Ecto neural progenitor cell (in vitro differentiated cells): ENCODE measurements around the gene POLR2M.

Experiments used
- DNase-seq: peaks from one replicate; pipeline ENCODE4 v3.0.0-alpha.2; 2018; ENCODE audit warnings: low spot score

POLR2M gene

DNA sequence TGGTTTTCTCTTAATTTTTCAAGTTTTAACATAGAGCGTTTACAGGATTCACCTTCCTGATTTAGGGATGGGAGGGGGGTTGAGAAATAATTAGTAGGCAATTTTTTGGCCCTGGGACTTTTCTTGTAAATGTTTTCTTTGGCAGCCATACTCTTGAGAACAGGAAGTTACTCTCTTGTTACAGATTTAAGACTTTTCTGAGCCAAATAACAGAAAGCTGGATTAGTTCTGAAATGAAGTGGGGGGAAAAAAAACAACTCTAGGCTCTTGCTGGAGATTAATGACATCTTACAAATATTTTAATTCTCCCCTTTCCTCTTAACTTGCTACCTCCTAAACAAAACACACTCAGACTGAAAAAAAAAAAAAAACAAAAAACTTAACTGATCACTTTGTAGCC, 13.8 kb upstream of the POLR2M start:
- no peak for DNase-seq

GRCh38 chr15:57694279-57694678, 12.2 kb upstream of the POLR2M start:
- no peak for DNase-seq

GRCh38 chr15:57696146-57696545, 10.4 kb upstream of the POLR2M start:
- DNase-seq = no peak

GRCh38 chr15:57697588-57697987, 8.9 kb upstream of the POLR2M start:
- DNase-seq = no peak

DNA sequence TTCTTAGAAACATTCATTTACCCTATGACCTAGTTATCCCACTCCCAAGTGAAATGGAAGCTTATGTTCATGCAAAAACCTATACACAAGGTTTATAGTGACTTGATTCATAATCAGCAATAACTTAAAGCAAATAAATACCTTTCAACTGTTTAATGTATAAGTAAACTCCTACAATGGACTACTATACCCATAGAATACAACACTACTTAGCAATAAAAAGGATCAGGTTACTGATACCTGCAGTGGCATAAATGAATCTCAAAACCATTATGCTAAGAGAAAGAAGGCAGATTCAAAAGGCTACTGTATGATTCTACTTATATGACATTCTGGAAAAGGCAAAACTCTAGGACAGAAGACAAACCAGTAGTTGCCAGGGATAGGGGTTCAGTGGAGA, 8.3 kb upstream of the POLR2M start:
- no peak for DNase-seq

- no peak for DNase-seq
These were observed 7.5 kb upstream of the POLR2M start for GRCh38 chr15:57698991-57699390.

DNA sequence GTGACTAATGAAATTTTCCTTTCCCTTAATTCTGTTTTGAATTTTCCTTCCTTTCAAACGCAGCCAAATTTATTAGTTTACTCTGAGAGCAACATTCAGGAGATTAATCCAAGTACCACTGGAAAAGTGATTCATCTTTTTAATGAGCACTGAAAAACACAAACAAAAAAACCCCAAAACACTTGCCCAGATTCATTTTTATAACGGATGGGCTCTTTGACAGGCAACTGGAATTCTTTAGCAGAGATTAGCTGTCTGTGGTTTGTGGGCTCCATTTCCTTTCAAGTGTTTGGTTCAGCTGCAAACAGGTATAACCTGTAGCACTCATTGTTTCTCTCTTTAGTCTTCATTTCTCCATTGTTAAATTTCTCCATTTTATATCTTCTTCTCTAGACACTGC, 3.1 kb upstream of the POLR2M start:
- DNase-seq = no peak

DNA sequence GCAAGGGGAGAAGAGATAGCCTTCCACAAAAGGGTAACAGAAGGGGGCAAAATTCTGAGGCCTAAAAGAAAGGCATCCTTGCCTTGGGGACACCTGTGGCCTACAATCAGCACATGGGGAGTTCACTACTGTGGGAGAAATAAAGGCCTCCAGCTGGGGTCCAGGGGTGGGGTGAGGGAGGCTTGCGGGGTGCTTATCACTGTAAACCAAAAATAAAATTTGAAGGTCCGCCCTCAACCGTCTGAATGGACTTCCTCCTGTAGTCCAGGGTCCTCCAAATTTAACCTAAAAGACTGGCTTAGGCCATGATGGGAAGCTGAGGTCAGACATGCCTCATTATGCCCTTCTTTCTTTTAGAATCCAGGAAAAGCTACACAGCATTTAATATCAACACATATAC, 2.1 kb upstream of the POLR2M start:
- DNase-seq = no peak

GRCh38 chr15:57705746-57706404, 639 bp upstream of the POLR2M start:
- no peak for DNase-seq

GRCh38 chr15:57708047-57708446, 1.5 kb downstream of the POLR2M start:
- no peak for DNase-seq

- DNase-seq = no peak
These were observed 11.8 kb downstream of the POLR2M start for GRCh38 chr15:57718309-57718708.

DNA sequence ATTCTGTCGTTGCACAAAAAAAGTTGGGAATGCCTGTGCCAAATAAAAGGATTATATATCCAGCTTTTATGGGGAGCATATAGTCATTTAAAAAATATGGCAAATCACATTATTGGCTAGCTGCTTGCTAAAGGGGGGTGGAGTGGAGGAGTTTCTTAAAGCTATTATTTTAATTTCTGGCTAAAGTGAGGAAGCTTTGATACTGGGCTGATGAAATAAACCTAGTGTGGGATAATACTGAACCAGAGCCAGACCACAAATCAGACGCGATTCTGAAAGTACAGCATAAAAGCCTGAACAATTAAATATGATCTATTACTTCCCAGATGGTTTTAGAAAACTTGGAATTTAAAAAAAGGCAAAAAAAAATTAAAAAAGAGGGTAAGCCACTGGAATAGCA, 14.4 kb downstream of the POLR2M start:
- no peak for DNase-seq

DNA sequence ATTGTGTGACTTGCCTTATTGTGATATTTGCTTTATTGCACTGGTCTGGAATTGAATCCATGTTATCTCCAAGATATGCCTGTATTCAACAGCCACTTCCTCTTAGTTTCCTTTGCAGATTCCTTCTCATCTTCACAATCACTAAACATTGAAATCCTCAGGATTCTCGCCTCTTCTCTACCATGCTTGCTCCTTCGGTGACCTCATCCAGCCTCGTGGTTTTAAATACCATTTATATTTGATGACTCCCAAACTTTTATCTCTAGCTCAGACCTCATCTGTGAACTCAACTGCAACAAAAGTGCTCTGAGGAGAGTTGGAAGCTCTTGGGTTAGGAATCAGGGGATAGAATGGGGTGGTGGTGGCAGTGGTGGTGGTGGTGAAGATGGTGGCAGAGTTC, 19.9 kb downstream of the POLR2M start:
- no peak for DNase-seq

DNA sequence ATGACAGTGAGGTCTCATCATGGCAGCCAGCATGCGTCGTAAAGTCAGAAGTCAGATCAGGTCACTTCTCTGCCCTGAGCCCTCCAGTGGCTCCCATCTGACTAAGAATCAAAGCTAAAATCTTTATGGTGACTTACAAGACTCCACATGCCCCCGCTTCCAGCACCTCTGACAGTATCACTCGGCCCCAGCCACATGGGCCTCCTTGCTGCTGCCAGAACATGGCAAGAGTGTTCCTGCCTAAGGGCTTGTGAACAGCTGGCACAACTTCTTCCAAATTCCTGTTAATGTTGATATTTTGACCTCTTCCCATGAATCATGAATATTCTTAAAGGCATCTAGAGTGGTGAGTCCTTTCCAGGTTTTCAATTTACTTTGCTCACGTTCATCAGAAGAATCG, 20.5 kb downstream of the POLR2M start:
- no peak for DNase-seq

GRCh38 chr15:57728436-57728835, 21.9 kb downstream of the POLR2M start:
- DNase-seq = no peak

- DNase-seq = no peak
These were observed 24.4 kb downstream of the POLR2M start for GRCh38 chr15:57730876-57731275.

- no peak for DNase-seq
These were observed 25.1 kb downstream of the POLR2M start for GRCh38 chr15:57731530-57732103.

- DNase-seq = no peak
These were observed 26.2 kb downstream of the POLR2M start for GRCh38 chr15:57732526-57733331.

DNA sequence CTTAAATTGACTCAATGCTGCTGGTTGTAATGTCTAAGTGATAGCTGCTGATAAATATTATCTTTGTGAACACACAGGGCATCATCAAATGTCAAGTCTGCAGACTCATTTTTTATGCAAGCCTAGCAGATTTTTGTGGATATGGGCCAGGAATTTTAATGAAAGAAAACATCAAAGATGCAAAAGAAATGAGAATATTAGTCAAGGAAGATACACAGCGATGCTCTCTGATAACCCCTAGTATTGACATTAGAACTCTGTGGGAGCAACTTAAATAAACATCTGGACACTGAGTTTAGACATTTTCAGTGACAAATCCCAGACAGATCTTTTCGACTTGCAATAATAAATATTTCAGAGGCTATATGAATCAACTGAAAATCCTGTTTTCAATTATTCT, 28.3 kb downstream of the POLR2M start:
- no peak for DNase-seq

- no peak for DNase-seq
These were observed 28.9 kb downstream of the POLR2M start for GRCh38 chr15:57735431-57735830.

DNA sequence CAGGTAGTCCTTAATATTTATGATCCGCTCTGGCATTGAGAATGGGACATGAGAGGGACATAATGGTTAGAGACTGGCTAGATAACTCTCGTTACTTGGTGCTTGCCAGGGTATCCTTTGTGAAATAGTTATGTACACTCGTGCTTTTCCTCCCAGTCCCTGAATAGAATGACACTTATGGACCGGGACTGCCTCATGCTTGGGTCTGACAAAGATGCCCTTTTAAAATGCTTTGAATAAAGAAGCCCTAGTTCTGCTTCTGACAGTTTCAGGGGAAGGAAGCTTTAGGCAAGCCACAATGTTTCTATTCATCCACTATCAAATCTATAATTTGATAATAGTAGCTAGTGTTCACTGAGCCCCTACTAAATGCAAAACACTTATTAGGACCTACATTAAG, 29.4 kb downstream of the POLR2M start:
- DNase-seq = no peak

- DNase-seq = no peak
These were observed 30.1 kb downstream of the POLR2M start for GRCh38 chr15:57736591-57736990.

- no peak for DNase-seq
These were observed 32.3 kb downstream of the POLR2M start for GRCh38 chr15:57738734-57739237.
